ENCODE measurements around the gene ITPK1. TPM values are rescaled to one million over a fixed set of nuclear protein-coding genes. Genes with fewer than 3 reads are reported as not detected.

ITPK1 gene
- total RNA-seq, 1 donor from 2014 or later: 59.8 TPM

GRCh38 chr14:93156693-93157369 is 41.1 kb upstream of the ITPK1 start:
- TF ChIP-seq, protein P1, sequence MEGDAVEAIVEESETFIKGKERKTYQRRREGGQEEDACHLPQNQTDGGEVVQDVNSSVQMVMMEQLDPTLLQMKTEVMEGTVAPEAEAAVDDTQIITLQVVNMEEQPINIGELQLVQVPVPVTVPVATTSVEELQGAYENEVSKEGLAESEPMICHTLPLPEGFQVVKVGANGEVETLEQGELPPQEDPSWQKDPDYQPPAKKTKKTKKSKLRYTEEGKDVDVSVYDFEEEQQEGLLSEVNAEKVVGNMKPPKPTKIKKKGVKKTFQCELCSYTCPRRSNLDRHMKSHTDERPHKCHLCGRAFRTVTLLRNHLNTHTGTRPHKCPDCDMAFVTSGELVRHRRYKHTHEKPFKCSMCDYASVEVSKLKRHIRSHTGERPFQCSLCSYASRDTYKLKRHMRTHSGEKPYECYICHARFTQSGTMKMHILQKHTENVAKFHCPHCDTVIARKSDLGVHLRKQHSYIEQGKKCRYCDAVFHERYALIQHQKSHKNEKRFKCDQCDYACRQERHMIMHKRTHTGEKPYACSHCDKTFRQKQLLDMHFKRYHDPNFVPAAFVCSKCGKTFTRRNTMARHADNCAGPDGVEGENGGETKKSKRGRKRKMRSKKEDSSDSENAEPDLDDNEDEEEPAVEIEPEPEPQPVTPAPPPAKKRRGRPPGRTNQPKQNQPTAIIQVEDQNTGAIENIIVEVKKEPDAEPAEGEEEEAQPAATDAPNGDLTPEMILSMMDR (conservative IDR thresholded peaks at IDR 0.05): no peak
- Mint-ChIP-seq H3K4me1 (peaks cover 3% of the 10 kb centered on the region), H3K27me3 (ENCODE audit: low read depth) (no peaks in the 10 kb centered on the region), H3K36me3 (ENCODE audit: low read depth) (no peaks in the 10 kb centered on the region), H3K4me3 (no peak overlapping the region), H3K9me3 (no peaks in the 10 kb centered on the region), H3K27ac (ENCODE audit: unreplicated experiment) (no peak overlapping the region)
- no peak for DNase-seq (ENCODE audit: low read depth, low spot score)

DNA sequence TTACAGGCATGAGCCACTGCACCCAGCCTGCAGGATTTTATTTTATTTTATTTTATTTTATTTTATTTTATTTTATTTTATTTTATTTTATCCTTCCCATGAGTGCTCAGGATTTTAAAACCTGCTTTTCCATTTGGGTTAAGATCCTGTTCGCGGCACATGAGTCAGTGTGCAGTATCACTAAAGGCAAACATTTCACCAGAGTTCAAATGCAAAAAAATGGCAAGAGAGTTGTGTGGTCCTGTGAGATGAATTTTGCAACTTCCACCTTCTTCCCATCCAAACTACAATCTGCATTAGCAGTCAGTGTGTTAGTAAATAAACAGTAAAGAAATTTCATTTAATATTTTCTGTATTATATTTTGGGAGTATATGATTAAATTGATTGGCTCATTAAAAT is 39.9 kb upstream of the ITPK1 start:
- no peak overlapping the region for H3K4me3 Mint-ChIP-seq
- H3K9me3 Mint-ChIP-seq: no peaks in the 10 kb centered on the region
- H3K36me3 Mint-ChIP-seq (ENCODE audit: low read depth): no peaks in the 10 kb centered on the region
- H3K4me1 Mint-ChIP-seq: peaks cover 8% of the 10 kb centered on the region
- H3K27me3 Mint-ChIP-seq (ENCODE audit: low read depth): no peaks in the 10 kb centered on the region
- TF ChIP-seq, protein P1 (conservative IDR thresholded peaks at IDR 0.05): no peak
- no peak for DNase-seq (ENCODE audit: low read depth, low spot score)
- H3K27ac Mint-ChIP-seq (ENCODE audit: unreplicated experiment): no peak overlapping the region

DNA sequence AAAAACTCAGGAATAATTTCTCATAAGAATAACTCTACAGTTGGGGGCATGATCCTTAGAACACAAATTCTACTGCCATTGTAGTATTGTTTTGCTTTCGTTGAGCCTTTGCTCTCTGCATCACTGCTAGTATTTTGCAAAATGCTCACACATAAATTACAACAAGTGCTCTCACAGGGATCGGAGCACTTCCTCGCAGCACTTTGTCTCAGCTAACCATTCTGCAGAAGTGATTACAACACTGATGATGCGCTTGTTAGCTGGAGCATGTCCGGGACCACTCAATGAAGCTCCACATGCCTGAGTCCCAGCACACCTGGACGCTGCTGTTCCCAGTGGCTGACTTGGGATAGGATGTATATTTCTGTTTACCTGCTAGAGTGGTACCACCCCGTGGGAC is 37.4 kb upstream of the ITPK1 start:
- Mint-ChIP-seq H3K27me3 (ENCODE audit: low read depth) (no peaks in the 10 kb centered on the region), H3K36me3 (ENCODE audit: low read depth) (no peaks in the 10 kb centered on the region), H3K27ac (ENCODE audit: unreplicated experiment) (no peak overlapping the region), H3K9me3 (no peaks in the 10 kb centered on the region), H3K4me1 (peaks cover 16% of the 10 kb centered on the region), H3K4me3 (no peak overlapping the region)
- TF ChIP-seq, protein P1 (conservative IDR thresholded peaks at IDR 0.05): no peak
- no peak for DNase-seq (ENCODE audit: low read depth, low spot score)

GRCh38 chr14:93150227-93151208 is 34.8 kb upstream of the ITPK1 start:
- no peaks in the 10 kb centered on the region for H3K27me3 Mint-ChIP-seq (ENCODE audit: low read depth)
- no peak overlapping the region for H3K4me3 Mint-ChIP-seq
- TF ChIP-seq, protein P1 (conservative IDR thresholded peaks at IDR 0.05): no peak
- peaks cover 13% of the 10 kb centered on the region for H3K4me1 Mint-ChIP-seq
- H3K27ac Mint-ChIP-seq (ENCODE audit: unreplicated experiment): no peak overlapping the region
- no peak for DNase-seq (ENCODE audit: low read depth, low spot score)
- no peaks in the 10 kb centered on the region for H3K9me3 Mint-ChIP-seq
- no peaks in the 10 kb centered on the region for H3K36me3 Mint-ChIP-seq (ENCODE audit: low read depth)

- H3K36me3 Mint-ChIP-seq (ENCODE audit: low read depth): no peaks in the 10 kb centered on the region
- H3K27ac Mint-ChIP-seq (ENCODE audit: unreplicated experiment): no peak overlapping the region
- H3K4me1 Mint-ChIP-seq: peaks cover 13% of the 10 kb centered on the region
- no peak for DNase-seq (ENCODE audit: low read depth, low spot score)
- TF ChIP-seq, protein P1 (conservative IDR thresholded peaks at IDR 0.05): no peak
- no peak overlapping the region for H3K4me3 Mint-ChIP-seq
- H3K27me3 Mint-ChIP-seq (ENCODE audit: low read depth): no peaks in the 10 kb centered on the region
- H3K9me3 Mint-ChIP-seq: no peaks in the 10 kb centered on the region
These were observed 33.3 kb upstream of the ITPK1 start for GRCh38 chr14:93148979-93149378.

All from neural crest cell (in vitro differentiated cells).